Measurements from ENCODE around the gene FCRL4.

DNA sequence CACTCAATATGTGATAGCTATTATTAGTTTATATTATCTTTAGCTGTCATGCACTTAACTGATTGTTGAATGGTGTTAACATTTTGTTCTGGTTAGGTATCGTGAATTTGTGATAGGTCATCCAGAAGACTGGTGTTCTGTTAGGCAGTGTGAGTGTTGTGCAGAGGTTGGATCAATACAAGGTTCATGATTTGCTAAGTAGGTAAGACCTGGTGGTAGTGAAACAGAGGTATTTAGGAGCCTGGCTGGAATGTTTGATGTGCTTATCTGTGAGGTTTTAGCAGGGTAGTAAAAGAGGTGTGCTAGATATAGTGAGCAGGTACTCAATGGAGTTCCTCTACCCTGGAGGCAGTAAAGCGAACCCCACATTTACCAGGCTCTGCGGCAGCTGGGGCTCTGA is 20.3 kb upstream of the FCRL4 start:
- TF ChIP-seq, protein P1, sequence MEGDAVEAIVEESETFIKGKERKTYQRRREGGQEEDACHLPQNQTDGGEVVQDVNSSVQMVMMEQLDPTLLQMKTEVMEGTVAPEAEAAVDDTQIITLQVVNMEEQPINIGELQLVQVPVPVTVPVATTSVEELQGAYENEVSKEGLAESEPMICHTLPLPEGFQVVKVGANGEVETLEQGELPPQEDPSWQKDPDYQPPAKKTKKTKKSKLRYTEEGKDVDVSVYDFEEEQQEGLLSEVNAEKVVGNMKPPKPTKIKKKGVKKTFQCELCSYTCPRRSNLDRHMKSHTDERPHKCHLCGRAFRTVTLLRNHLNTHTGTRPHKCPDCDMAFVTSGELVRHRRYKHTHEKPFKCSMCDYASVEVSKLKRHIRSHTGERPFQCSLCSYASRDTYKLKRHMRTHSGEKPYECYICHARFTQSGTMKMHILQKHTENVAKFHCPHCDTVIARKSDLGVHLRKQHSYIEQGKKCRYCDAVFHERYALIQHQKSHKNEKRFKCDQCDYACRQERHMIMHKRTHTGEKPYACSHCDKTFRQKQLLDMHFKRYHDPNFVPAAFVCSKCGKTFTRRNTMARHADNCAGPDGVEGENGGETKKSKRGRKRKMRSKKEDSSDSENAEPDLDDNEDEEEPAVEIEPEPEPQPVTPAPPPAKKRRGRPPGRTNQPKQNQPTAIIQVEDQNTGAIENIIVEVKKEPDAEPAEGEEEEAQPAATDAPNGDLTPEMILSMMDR (IDR thresholded peaks at IDR 0.05) = no peak
- TF ChIP-seq POLR2AphosphoS5 (IDR thresholded peaks at IDR 0.05) (no peak), POLR2A (IDR thresholded peaks at IDR 0.05) (no peak)

Measured in sigmoid colon (tissue), 4 donors.